ENCODE data around the gene MPIG6B. TPM values are rescaled to one million over a fixed set of nuclear protein-coding genes. Genes with fewer than 3 reads are reported as not detected.
A peak's percentile ranks its signal among the peaks of the same experiment; 100 is the strongest.

The MPIG6B gene
- total RNA-seq, 1 donor from 2014 or later, result 0.19 TPM

GRCh38 chr6:31760790-31761189 lies 37.6 kb downstream of the MPIG6B start:
- Histone ChIP-seq H3K27me3 (ENCODE audit: low read depth) (no peaks in the 10 kb centered on the region), H3K4me3 (no peak overlapping the region), H3K27ac (replicated peaks) (no peak overlapping the region), H3K9me3 (replicated peaks) (no peaks in the 10 kb centered on the region), H3K4me1 (peaks cover 13% of the 10 kb centered on the region), H3K36me3 (peaks cover 5% of the 10 kb centered on the region)
- no peak for DNase-seq
- intact Hi-C loops (cut with micrococcal nuclease), result no loop called here
- no peak for TF ChIP-seq CTCF (IDR thresholded peaks at IDR 0.05; ENCODE audit: borderline replicate concordance)

- H3K27ac ChIP-seq (replicated peaks), result no peak overlapping the region
- no peak for DNase-seq
- TF ChIP-seq CTCF (IDR thresholded peaks at IDR 0.05; ENCODE audit: borderline replicate concordance), result no peak
- no peaks in the 10 kb centered on the region for H3K27me3 ChIP-seq (ENCODE audit: low read depth)
- no peaks in the 10 kb centered on the region for H3K9me3 ChIP-seq (replicated peaks)
- H3K4me1 ChIP-seq, result peaks cover 16% of the 10 kb centered on the region
- intact Hi-C loops (cut with micrococcal nuclease), result no loop called here
- H3K36me3 ChIP-seq, result peaks cover 5% of the 10 kb centered on the region
- H3K4me3 ChIP-seq, result no peak overlapping the region
Observed at GRCh38 chr6:31761343-31761742, 38.2 kb downstream of the MPIG6B start.

GRCh38 chr6:31762356-31762755 lies 39.2 kb downstream of the MPIG6B start, which contains the start of gene SAPCD1:
Gene SAPCD1 (plus strand): TSS chr6:31762656. CDS start chr6:31763055, 399 bp downstream.
- Histone ChIP-seq H3K36me3 (peaks cover 5% of the 10 kb centered on the region), H3K4me3 (no peak within 1 kb of the TSS), H3K9me3 (replicated peaks) (no peaks in the 10 kb centered on the region), H3K27me3 (ENCODE audit: low read depth) (no peaks in the 10 kb centered on the region), H3K4me1 (peaks cover 20% of the 10 kb centered on the region), H3K27ac (replicated peaks) (peak within 1 kb of the TSS; percentile 2)
- no peak for DNase-seq
- intact Hi-C loops (cut with micrococcal nuclease), result no loop called here
- no peak for TF ChIP-seq CTCF (IDR thresholded peaks at IDR 0.05; ENCODE audit: borderline replicate concordance)

GRCh38 chr6:31762878-31763618 lies 39.9 kb downstream of the MPIG6B start:
- no peak overlapping the region for H3K4me3 ChIP-seq
- DNase-seq, result no peak
- no peak for TF ChIP-seq CTCF (IDR thresholded peaks at IDR 0.05; ENCODE audit: borderline replicate concordance)
- H3K9me3 ChIP-seq (replicated peaks), result no peaks in the 10 kb centered on the region
- H3K36me3 ChIP-seq, result peaks cover 5% of the 10 kb centered on the region
- no peaks in the 10 kb centered on the region for H3K27me3 ChIP-seq (ENCODE audit: low read depth)
- peaks cover 20% of the 10 kb centered on the region for H3K4me1 ChIP-seq
- H3K27ac ChIP-seq (replicated peaks), result peak overlapping the region; percentile 2
- intact Hi-C loops (cut with micrococcal nuclease), result no loop called here

- Histone ChIP-seq H3K4me1 (peaks cover 20% of the 10 kb centered on the region), H3K4me3 (no peak overlapping the region), H3K27me3 (ENCODE audit: low read depth) (no peaks in the 10 kb centered on the region), H3K36me3 (peaks cover 5% of the 10 kb centered on the region), H3K9me3 (replicated peaks) (no peaks in the 10 kb centered on the region), H3K27ac (replicated peaks) (peak overlapping the region; percentile 2)
- no peak for DNase-seq
- no peak for TF ChIP-seq CTCF (IDR thresholded peaks at IDR 0.05; ENCODE audit: borderline replicate concordance)
- intact Hi-C loops (cut with micrococcal nuclease), result no loop called here
Observed at GRCh38 chr6:31763619-31763940, 40.4 kb downstream of the MPIG6B start.

Data from left ventricle myocardium inferior (tissue), 1 donor.